ENCODE measurements around the gene SCCPDH.
"Not testable (repeated sequence)": the region's sequence is repeated elsewhere in the genome, so short reads cannot be mapped to it uniquely, and the experiment has no call there.

SCCPDH gene

DNA sequence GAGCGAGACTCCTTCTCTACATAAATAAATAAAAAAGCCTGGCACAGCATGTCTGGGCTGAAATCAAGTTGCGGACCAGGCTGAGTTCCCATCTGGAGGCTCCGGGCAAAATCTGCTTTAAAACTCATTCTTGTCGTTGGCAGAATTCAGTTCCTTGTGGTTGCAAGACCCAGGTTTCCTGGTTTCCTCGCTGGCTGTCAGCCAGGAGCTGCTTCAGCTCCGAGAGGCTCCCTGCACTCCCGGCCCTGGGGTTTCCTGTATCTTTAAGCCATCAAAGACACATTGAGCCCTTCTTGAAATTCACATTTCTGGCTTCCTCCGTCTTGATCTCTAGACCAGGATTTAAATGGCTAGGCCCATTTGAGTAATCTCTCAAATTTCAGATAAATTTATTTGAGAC is 20.6 kb upstream of the SCCPDH start:
- no peak for DNase-seq (ENCODE audit: low read depth in 2 of 2, low spot score in 1 of 2)

DNA sequence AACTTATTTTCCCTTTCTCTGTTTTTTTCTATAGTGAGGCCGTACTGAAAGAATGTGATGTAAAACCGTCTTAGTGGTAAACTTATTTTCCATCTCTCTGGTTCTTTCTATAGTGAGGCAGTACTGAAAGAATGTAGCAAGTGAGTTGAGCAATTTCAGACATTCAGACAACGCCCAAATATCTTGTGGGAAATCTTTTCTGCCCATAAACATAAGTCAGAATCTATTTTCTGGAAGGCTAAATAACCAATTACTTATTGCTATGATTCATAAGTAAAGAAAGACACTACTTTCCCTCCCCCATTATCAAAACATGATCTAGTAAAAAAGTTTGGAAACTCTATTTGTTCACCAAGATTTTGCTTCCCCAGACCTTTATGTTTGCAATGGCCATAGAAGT is 18.8 kb upstream of the SCCPDH start:
- DNase-seq (ENCODE audit: low read depth in 2 of 2, low spot score in 1 of 2), result no peak

DNA sequence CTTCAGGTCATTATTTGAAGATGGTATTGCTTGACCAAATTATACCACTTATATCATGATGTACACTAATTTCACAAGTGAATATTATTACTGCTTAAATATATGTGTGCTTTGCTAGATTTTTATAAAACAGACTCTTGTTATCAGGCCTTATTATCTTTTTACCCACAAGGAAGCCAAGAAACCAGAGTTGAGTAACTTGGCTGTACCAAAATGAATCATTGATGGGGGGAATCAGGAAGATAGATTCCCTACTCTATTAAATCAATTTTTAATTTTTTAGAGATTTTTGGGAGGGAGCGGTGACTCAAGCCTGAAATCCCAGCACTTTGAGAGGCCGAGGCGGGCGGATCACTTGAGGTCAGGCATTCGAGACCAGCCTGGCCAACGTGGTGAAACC is 16.0 kb upstream of the SCCPDH start:
- DNase-seq (ENCODE audit: low read depth in 2 of 2, low spot score in 1 of 2), result no peak

DNA sequence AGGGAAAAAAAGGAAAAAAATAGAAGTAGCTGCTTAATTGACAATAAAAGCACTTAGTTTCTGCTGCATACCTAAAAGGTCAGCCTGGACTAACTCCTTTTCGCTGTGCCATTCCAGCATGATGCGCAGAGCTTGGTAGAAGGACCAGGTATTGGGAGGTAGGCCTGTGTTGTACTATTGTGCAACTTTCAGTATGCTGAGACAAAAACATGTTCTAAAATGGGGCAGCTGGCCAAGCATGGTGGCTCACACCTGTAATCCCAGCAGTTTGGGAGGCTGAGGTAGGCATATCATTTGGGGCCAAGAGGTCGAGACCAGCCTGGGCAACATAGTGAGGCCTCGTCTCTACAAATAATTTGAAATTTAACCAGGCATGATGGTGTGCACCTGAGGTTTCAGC is 15.0 kb upstream of the SCCPDH start:
- no peak for DNase-seq (ENCODE audit: low read depth in 2 of 2, low spot score in 1 of 2)

DNA sequence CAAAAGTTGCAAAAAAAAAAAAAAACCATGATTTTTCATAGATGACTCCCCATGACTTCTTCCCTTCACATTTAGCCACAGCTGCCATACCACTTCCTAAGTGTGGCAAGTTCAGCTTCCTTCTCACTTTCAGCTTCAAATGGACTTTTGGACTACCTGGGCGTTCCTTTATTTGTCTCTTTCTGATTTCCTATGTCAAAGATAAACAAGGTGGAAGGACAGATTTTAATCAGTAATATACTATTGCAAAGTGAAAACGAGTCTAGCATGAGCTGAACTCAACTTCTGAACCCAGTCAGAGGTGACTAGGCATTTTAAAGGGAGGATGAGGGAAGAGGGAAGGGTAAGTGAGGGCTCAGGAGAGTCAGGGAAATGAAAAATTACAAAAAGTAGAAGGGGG is 14.4 kb upstream of the SCCPDH start:
- DNase-seq (ENCODE audit: low read depth in 2 of 2, low spot score in 1 of 2), result no peak

GRCh38 chr1:246711548-246712003 is 12.6 kb upstream of the SCCPDH start:
- no peak for DNase-seq (ENCODE audit: low read depth in 2 of 2, low spot score in 1 of 2)

DNA sequence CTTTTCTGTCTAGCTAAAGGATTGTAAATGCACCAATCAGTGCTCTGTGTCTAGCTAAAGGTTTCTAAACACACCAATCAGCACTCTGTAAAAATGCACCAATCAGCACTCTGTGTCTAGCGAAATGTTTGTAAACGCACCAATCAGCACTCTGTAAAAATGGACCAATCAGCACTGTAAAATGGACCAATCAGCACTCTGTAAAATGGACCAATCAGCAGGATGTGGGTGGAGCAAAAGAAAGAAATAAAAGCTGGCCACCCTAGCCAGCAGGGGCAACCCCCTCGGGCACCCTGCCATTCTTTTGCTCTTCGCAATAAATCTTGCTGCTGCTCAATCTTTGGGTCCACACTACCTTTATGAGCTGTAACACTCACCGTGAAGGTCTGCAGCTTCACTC is 11.8 kb upstream of the SCCPDH start:
- not testable (repeated sequence) for DNase-seq (ENCODE audit: low read depth in 2 of 2, low spot score in 1 of 2)

DNA sequence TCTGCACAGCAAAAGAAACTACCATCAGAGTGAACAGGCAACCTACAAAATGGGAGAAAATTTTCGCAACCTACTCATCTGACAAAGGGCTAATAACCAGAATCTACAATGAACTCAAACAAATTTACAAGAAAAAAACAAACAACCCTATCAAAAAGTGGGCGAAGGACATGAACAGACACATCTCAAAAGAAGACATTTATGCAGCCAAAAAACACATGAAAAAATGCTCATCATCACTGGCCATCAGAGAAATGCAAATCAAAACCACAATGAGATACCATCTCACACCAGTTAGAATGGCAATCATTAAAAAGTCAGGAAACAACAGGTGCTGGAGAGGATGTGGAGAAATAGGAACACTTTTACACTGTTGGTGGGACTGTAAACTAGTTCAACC is 4.8 kb upstream of the SCCPDH start:
- not testable (repeated sequence) for DNase-seq (ENCODE audit: low read depth in 2 of 2, low spot score in 1 of 2)

GRCh38 chr1:246720814-246721213 is 3.4 kb upstream of the SCCPDH start:
- DNase-seq (ENCODE audit: low read depth in 2 of 2, low spot score in 1 of 2), result not testable (repeated sequence)

GRCh38 chr1:246722720-246723119 is 1.5 kb upstream of the SCCPDH start:
- DNase-seq (ENCODE audit: low read depth in 2 of 2, low spot score in 1 of 2), result no peak

DNA sequence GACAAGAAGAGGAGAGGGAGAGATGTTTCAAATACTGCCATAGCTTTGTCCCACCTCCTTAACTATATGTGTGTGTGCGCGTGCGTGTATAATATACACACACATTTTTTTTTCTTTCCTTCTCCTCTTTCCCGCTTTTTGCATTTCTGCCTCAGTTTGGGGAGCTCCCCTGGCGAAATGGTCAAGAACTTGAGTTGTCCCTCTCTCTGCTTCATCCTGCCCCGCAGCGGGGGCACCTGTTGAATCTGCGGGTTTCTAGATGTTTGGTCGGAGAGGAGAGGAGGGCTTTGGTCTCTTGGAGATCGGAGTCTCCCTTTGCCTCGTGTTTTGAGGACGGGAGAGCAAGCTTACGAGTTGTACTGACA is 504 bp downstream of the SCCPDH start:
- DNase-seq (ENCODE audit: low read depth in 2 of 2, low spot score in 1 of 2), result no peak

DNA sequence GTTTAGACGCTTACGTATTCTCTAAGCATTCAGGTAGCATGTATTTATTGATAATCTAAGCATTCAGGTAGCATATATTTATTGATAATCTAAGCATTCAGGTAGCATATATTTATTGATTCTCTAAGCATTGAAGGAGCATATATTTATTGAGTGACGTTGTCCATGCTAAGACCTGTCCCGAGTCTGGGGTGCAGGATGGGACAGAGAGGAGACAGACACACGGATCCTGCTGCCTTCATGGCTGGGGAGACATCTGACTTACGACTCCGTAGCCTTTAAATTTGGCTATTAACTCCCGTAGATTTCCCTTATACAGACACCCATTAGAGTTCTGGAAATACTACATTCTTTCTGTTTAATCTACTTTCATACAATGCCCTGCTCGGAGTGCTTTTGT is 982 bp downstream of the SCCPDH start:
- DNase-seq (ENCODE audit: low read depth in 2 of 2, low spot score in 1 of 2), result no peak

GRCh38 chr1:246726255-246726679 is 2.1 kb downstream of the SCCPDH start:
- DNase-seq (ENCODE audit: low read depth in 2 of 2, low spot score in 1 of 2), result no peak

GRCh38 chr1:246726881-246727280 is 2.7 kb downstream of the SCCPDH start:
- no peak for DNase-seq (ENCODE audit: low read depth in 2 of 2, low spot score in 1 of 2)

DNA sequence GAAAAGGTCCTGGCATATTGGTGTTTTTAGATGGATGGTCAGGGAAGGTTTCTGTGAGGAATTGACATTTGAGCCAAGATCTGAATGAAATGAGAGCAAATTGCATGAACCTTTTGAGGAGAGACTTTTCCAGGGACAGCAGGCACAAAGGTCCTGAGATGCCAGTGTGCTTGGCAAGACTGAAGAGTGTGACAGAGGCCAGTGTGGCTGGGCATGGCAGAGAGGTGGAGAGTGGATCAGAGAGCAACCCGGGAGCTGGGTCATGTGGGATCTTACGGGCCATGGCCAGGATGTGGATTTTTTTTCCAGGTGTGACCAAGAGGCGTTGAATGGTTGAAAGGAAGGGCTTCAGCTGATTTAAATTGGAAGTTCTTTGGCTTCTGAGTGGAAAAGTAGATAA is 3.4 kb downstream of the SCCPDH start:
- no peak for DNase-seq (ENCODE audit: low read depth in 2 of 2, low spot score in 1 of 2)

GRCh38 chr1:246728311-246728710 is 4.1 kb downstream of the SCCPDH start:
- no peak for DNase-seq (ENCODE audit: low read depth in 2 of 2, low spot score in 1 of 2)

DNA sequence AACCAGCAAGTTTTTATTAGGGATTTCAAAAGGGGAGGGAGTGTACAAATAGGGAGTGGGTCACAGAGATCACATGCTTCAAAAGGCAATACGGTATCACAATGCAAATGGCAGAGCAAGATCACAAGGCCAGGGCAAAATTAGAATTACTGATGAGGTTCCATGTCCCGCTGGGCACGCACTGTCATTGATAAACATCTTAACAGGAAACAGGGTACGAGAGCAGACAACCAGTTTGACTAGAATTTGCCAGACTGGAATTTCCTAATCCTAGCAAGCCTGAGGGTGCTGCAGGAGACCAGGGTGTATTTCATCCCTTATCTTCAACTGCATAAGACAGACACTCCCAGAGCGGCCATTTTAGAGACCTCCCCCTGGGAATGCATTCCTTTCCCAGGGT is 4.8 kb downstream of the SCCPDH start:
- not testable (repeated sequence) for DNase-seq (ENCODE audit: low read depth in 2 of 2, low spot score in 1 of 2)

DNA sequence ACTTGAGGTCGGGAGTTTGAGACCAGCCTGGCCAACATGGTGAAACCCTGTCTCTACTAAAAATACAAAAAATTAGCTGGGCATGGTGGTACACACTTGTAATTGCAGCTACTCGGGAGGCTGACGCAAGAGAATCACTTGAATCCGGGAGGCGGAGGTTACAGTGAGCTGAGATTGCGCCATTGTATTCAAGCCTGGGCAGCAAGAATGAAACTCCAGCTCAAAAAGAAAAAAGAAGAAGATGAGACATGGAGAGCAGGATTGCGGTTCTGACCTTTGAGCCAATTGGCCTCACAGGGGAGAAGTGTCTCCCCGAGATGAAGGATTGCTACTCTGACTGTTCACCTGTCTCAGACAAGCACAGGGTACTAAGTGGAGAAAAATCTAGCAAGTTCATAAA is 6.6 kb downstream of the SCCPDH start:
- DNase-seq (ENCODE audit: low read depth in 2 of 2, low spot score in 1 of 2), result no peak

DNA sequence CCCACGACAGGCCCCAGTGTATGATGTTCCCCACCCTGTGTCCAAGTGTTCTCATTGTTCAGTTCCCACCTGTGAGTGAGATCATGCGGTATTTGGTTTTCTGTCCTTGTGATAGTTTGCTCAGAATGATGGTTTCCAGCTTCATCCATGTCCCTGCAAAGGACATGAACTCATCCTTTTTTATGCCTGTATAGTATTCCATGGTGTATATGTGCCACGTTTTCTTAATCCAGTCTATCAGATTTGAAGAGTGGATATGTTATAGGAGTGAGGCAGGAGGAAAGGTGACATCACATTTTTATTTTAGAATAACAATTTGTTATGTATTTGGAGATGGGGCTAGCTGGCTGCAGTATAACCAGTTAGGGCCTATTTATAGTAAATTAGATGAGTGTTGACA is 7.7 kb downstream of the SCCPDH start:
- DNase-seq (ENCODE audit: low read depth in 2 of 2, low spot score in 1 of 2), result not testable (repeated sequence)

GRCh38 chr1:246733704-246734103 is 9.5 kb downstream of the SCCPDH start:
- DNase-seq (ENCODE audit: low read depth in 2 of 2, low spot score in 1 of 2), result no peak

- no peak for DNase-seq (ENCODE audit: low read depth in 2 of 2, low spot score in 1 of 2)
Measured at GRCh38 chr1:246734866-246735265, 10.7 kb downstream of the SCCPDH start.

DNA sequence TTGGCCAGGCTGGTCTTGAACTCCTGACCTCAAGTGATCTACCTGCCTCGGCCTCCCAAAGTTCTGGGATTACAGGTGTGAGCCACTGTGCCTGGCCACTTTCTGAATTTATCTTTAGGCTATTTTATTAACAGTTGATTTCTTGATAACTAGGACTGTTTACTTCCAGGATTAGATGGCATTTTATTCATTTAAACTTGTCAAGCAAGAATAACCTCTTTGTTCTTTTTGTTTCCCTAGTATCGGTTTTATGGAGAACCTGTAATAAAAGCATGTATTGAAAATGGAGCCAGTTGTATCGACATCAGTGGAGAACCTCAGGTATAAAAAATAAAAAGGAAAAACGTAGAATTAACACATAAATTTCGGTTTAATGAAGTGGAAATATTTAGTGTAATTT is 11.5 kb downstream of the SCCPDH start:
- DNase-seq (ENCODE audit: low read depth in 2 of 2, low spot score in 1 of 2), result no peak

GRCh38 chr1:246742396-246742795 is 18.2 kb downstream of the SCCPDH start:
- no peak for DNase-seq (ENCODE audit: low read depth in 2 of 2, low spot score in 1 of 2)

DNA sequence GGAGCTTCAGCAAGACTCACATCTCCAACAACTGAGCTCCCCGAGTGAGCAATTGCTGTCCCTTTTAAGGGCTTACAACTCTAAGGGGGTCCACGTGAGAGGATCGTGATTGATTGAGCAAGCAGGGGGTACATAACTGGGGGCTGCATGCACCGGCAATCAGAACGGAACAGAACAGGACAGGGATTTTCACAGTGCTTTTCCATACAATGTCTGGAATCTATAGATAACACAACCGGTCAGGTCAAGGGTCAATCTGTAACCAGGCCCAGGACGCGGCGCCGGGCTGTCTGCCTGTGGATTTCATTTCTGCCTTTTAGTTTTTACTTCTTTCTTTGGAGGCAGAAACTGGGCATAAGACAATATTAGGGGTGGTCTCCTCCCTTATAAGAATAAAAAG is 21.9 kb downstream of the SCCPDH start:
- not testable (repeated sequence) for DNase-seq (ENCODE audit: low read depth in 2 of 2, low spot score in 1 of 2)
